Measurements from ENCODE around the gene C2CD2.

Gene C2CD2

GRCh38 chr21:41903559-41904351, 50.1 kb downstream of the C2CD2 start:
- no peak for DNase-seq

- no peak for DNase-seq
These were observed 50.9 kb downstream of the C2CD2 start for GRCh38 chr21:41902946-41903345.

- no peak for DNase-seq
These were observed 52.0 kb downstream of the C2CD2 start for GRCh38 chr21:41901782-41902181.

DNA sequence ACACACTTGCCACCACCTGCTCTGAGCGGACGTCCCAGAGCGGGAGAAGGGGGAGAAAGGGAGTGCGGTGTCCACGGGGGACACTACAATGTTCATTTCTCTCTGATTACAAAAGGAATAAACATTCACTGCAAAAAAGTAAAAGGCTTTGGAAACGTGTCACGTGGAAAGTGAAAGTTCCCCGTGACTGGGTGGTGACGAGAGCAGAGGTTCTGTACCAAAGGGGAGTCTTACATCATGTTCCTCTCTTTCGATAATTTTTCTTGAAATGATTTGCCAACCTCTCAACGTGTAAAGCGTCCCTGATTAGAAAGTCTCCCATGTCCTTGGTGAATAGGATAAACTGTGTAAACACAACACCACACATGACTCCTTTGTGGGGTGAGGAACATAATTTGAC, 52.7 kb downstream of the C2CD2 start:
- DNase-seq, result no peak

DNA sequence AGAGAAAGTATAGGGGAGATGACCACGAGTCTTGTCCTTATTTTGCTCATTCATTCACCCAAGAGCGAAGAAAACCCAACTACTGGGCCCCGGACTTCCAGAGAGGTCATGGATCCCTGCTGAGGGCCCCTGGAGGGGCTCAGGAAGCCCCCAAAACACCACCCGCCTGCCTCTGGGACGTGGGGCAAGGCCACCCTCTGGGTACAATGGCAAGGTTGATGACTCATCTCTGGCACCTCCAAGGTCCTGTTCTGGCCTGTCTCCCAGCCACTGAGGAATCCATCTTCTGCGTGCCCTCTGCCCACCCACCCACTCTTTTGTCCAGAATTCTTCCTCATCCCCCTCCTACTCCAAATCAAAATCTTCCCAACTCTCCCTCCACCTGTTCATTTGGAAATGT, 53.4 kb downstream of the C2CD2 start:
- DNase-seq, result no peak

DNA sequence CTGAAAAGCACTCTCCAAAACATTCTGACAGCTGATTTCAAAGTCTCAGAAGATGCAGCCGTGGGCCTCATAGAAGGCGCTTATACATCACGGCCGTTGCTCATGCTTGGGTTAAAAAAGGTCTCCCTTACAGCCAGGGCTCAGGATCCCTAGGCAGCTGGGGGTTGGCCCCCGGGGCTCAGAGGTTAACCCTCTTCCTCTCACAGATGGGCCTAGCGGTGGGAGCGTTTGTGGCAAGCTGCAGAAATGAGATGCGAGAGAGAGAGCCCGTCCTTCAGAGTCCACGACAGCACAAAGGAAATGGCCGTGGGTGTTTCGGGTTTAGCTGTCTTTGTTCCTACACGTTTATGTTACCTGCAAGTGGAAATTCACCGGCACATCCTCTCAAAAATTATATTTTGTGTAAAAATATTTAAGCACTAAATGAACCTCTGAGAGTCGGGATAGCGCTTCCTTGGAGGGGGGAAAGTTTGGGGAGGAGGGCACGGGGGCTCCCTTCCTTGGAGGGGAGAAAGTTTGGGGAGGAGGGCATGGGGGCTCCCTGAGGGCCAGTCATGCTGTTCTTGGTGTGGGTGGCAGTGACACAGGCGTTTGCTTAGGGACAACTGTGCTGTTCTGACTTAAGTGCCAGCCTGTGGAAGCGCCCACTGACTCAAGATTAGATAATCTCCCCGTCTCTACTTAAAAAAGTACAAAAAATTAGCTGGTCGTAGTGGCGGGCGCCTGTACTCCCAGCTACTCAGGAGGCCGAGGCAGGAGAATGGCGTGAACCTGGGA, 54.2 kb downstream of the C2CD2 start:
- DNase-seq, result no peak

DNA sequence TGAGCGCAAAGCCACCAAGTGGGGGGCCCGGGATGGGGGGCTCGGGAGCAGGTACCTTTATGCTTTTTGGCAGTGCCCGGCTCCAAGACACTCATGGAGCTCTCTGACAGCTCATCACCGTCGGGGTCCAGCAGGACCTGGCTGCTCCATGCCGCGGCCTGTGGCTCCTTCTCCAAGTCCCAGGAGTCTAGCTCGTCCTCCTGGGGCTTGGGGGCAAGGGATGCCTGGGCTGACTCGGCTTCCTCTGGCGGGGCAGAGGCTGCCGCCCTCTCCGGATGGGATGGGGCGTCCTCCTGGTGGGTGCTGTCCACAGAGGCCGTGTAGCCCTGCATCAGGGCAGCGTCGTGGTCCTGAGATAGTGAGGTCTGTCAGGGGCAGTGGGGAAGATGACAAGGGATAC, 54.8 kb downstream of the C2CD2 start:
- no peak for DNase-seq

DNA sequence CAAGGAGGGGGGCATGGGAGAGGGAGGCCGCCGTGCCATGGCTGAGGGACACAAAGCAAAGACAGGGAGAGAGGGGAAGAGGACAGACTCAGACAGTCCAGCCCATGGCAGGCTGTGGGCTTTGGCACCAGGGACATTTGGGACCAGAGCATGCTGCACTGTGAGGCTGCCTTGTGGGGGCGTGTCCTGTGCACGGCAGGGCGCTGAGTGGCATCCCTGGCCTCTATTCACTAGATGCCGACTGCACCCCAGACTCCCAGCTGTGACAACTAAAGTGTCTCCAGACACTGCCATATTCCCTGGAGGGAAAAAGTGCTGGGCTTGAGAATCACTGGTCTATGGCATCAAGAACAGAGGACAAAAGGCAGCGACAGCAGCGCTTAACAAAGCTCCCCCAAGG, 56.1 kb downstream of the C2CD2 start:
- DNase-seq, result no peak

GRCh38 chr21:41897047-41897669, 56.7 kb downstream of the C2CD2 start:
- no peak for DNase-seq

GRCh38 chr21:41895643-41896493, 58.0 kb downstream of the C2CD2 start:
- no peak for DNase-seq

DNA sequence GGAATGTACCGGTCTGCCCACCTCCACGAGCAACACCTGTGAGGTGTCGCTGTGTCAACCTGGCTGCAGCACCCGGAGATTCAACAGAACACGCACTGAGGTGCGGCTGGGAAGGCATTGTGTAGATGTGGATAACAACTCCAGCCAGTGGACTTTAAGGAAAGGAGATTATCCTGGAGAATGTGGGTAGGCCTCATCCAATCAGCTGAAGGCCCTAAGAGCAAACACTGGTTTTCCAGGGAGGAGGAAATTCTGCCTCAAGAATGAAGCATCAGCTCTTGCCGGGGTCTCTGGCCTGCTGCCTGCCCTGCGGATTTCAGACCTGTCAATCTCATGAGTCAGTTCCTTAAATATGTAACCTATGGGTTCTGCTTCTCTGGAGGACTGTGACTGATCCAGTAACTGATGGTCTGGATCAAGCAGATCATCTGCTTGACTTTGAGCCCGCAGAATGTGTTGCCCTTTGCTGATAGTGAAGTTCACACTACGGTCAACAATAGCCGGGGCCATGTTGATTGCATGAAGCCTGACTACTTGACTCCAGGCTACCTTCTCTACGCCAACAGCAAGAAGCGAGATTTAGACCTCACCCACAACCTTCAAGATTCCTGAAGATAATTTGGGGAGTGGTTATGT, 58.8 kb downstream of the C2CD2 start:
- DNase-seq, result no peak

- no peak for DNase-seq
These were observed 59.3 kb downstream of the C2CD2 start for GRCh38 chr21:41894511-41894910.

- no peak for DNase-seq
These were observed 61.1 kb downstream of the C2CD2 start for GRCh38 chr21:41892726-41893125.

- no peak for DNase-seq
These were observed 62.7 kb downstream of the C2CD2 start for GRCh38 chr21:41891132-41891531.

GRCh38 chr21:41890355-41890754, 63.5 kb downstream of the C2CD2 start:
- DNase-seq, result no peak

DNA sequence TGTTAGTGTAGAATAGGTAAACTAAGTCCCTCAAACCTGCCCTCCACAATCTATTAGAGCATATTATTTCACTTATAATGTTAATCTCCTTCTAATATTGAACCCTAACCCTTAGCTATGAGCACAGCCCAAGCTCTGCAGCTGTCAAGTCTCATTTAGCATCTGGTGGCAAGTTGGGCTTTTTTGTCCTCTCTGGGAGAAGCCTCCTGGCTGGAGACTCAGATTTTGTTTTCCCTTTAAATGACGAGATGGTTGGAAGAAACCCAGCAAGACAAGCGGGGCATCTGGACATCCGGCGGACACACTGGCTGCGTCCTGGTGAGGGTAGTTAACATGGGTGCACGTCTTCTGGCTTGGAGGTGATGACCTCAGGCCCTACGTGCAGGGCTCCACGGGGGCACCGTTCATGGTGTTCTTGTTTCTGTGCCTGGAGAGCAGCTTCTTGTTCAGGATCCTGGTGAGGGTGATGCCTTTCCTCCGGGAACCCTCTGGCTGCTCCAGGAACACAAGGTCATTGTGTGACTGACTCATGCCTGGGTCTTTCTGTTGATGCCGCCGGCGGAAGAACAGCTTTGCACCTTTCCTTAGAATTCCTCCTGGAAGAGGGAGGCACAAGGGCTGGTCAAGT, 65.0 kb downstream of the C2CD2 start:
- no peak for DNase-seq

DNA sequence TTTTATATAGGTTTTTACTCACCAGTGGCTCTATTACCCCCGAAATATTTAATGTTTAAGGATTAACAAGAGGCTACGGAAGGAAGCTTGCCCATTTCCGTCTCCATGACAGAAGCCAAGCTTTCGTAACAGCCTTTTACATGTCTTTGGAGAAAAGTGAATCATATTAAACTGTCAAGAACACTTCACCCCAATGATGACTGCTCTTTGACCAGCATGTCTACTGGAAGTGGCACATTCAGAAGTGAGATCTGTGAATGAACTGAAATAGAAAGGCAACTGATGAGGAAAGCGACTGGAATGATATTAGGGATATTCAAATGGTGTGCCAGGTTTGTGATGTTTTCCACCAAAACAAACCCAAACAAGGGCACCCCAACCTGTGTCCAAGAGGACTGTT, 66.2 kb downstream of the C2CD2 start:
- no peak for DNase-seq

GRCh38 chr21:41886328-41886727, 67.5 kb downstream of the C2CD2 start:
- no peak for DNase-seq

DNA sequence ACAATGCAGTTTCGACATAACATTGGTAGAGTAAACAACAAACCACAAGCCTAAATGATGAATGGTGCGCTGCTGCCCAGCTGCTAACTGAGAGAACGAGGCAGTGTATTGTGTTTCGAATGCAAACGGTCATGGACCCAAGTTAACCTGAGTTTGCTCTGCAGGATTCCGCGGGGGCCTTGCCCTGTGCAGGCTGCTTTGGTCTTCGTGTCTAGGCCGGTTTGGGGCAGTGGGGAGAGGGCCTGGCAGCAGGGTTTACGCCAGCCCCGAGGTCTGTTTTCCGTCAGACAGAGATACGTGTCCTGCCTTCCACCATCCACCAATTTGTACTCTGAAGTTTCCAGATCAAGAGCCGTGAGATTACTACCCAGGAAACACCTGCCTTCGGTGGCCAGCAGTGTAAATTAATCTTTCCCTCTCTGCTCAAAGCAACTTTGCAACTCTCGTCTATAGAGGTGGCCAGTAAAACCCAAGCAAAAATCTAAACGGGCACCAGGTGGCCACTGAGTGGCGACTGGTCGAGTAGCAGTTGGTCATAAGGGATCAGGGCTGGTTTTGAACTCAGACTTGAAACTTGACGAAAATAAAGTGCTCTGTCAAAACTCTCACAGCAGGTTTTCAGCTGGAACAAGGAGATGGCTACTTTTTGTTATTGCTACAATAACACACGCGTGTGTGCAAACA, 68.3 kb downstream of the C2CD2 start:
- DNase-seq, result no peak

DNA sequence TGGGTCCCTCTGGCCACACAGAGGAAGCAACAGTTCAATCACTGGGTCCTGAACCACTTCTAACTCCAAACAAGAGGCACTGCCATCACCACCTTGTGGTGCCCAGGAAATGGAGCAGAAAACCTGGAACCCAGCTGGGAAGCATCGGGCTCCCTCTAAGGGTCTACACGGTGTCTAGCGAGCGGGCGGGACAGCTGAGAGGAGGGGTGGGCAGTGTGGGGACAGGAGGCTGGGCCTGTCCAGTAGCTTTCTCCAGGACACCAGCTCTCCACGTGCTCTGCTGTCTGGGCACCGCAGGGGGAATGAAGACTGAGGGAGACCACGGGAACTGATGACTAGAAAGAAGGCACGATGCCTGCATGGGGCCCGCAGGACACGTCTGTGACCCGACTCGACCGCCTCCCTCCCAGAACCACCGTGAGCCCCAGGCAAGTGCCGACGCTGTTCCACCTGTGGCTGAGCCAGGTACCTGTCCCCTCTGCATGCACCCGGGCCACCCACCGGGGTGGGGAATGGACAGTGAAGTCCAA, 69.3 kb downstream of the C2CD2 start:
- no peak for DNase-seq

DNA sequence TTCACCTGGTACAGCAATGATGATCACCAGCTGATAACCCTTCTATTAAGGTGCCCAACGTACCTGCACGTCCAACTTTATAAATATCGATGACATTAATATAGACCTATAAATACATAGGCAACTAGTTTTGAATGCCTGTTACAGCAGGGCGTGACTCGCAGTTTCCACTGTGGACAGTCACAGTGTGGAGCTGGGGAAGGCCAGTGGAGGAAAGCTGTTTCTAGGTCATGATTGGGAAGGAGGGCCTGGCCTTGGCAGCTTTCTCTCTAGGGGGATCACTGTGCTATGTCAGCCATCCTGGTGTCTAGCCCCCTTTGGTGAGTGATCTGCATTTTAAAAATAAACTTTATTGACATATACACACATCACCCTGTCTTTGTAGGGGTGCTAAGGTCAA, 70.2 kb downstream of the C2CD2 start:
- DNase-seq, result no peak

Measured in GF-D8 (cell line).